HG03354 (cell line): ENCODE measurements around the gene FGD4.
"Not testable (repeated sequence)": the region's sequence is repeated elsewhere in the genome, so short reads cannot be mapped to it uniquely, and the experiment has no call there.

Experiments used
- ATAC-seq: cut with Tn5 transposase; IDR thresholded peaks from one replicate; pipeline ENCODE4 v1.9.1; 2021; ENCODE audit warnings: mild to moderate bottlenecking; ENCODE audit not compliant: unreplicated experiment, poor library complexity, severe bottlenecking

FGD4 gene

GRCh38 chr12:32483993-32484392, 84.6 kb downstream of the FGD4 start:
- no peak for ATAC-seq

GRCh38 chr12:32486158-32486557, 86.8 kb downstream of the FGD4 start:
- ATAC-seq, result no peak

DNA sequence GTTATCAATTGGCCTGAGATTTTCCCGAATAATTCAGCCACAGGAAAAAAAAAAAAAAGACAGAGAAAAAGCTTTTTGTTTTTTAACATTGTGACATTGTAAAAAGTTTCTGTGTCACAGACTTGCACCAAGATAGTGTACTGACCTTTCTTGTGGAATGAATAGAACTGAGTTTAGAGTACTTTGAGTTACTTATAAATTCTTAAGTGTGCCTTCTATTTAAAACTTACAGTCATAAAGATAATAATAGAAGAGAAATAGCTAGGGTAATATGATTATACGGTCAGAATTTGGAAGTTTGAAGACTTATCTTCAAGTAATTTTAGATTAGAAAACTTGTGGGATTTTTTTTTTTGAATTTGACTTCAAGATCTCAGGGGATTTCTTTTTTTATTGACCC, 88.8 kb downstream of the FGD4 start:
- no peak for ATAC-seq

GRCh38 chr12:32489070-32489469, 89.7 kb downstream of the FGD4 start:
- no peak for ATAC-seq

DNA sequence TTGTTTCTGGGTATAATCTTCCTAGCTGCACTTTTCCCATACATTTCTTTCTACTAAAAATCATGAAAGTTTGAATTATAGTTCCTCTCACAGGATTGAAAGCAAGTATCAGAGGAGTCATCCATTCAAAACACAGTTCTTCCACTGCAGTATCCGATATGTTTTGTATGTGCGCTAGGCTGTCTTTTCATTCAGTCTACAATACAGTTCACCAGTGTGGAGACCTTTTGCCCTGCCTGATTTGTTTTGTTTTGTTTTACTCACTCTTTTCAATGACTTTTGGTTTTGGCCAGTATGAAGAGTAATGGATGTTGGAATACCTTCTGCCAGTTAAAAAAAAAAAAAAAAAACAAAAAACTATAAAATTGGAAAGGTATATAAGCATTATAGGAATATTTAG, 91.4 kb downstream of the FGD4 start:
- no peak for ATAC-seq

- ATAC-seq, result no peak
Observed at GRCh38 chr12:32493282-32493681, 93.9 kb downstream of the FGD4 start.

GRCh38 chr12:32494656-32495055, 95.3 kb downstream of the FGD4 start:
- no peak for ATAC-seq

GRCh38 chr12:32496946-32497345, 97.6 kb downstream of the FGD4 start:
- no peak for ATAC-seq

GRCh38 chr12:32497864-32498263, 98.5 kb downstream of the FGD4 start:
- ATAC-seq, result no peak

GRCh38 chr12:32499048-32499447, 99.7 kb downstream of the FGD4 start:
- ATAC-seq, result no peak

DNA sequence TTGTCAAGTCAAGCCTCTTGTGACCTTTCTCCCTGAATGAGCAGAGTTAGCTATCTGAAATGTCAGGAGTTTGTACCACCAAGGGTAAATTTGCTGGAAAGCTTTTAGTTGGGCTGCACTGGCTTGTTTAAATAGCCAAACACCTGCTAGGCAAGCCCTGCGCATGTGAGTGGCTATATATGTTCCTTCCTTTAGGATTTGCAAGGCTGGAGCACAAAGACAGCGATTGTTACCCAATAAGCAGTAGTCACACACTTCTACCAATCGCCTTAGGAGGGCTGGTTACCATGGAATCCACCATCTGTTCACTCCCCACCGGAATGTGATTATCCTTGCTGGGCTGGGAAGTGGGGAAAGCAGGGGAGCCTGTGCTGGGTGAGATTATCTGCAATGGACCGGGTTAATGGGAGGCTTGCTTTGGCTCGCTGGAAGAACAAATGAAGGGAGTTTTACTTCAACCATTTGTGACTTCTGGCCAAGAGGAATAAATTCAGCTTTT, 102.5 kb downstream of the FGD4 start:
- ATAC-seq, result no peak

DNA sequence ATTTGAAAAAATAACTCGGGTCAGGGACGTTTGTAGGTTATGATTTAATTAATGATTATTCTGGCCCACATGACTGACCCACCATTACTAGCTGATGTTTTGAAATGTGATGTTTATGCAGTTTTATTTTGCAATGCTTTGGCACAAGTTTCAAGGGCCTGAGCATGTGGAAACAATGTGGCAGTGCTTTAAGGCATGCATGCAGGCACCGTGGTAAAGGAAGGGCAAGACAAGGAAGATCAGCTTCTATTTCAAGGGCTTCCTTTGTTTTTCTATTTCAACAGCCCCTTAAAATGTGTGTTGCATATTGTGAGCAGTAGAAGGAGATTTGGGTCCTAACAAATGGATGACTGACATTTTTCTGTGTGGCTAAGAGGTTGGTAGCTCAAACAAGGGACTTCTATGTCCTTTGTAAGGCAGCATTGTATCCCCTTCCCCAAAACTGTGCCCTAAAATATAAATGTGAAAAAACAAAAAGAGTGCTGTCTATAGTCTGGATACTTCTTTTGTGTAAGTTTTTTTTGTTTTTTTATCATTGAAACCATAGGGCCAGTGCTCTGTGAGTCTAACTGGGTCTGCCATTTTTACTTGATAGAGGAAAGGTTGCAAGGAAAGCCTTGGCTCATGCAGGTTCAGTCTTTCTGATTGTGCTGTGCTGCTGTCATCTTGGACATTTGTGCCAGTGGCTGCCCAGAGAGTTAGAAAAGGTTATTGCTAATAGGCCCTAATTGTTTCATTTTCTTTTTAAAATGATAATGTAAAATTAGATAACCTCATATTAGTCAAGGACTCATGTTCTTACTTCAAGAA, 103.5 kb downstream of the FGD4 start:
- ATAC-seq, result no peak

- no peak for ATAC-seq
Observed at GRCh38 chr12:32503730-32504129, 104.4 kb downstream of the FGD4 start.

DNA sequence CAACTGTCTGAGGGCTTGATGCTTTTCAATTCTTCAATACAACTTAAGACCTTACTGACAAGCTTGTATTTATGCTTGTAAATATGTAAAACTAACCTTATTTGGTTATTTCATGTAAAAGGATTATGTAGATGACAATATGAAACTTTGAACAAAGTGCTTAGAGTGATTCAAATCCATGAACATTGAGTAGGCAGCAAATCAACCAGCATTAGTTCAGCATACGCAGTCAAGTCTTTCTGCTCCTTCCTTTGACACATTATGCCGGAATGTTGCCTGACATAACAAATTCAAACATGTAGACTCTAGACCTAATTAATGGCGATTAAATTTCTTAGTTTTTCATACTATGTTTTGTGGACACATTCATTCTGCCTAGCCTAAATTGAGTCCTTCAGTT, 105.2 kb downstream of the FGD4 start:
- no peak for ATAC-seq

DNA sequence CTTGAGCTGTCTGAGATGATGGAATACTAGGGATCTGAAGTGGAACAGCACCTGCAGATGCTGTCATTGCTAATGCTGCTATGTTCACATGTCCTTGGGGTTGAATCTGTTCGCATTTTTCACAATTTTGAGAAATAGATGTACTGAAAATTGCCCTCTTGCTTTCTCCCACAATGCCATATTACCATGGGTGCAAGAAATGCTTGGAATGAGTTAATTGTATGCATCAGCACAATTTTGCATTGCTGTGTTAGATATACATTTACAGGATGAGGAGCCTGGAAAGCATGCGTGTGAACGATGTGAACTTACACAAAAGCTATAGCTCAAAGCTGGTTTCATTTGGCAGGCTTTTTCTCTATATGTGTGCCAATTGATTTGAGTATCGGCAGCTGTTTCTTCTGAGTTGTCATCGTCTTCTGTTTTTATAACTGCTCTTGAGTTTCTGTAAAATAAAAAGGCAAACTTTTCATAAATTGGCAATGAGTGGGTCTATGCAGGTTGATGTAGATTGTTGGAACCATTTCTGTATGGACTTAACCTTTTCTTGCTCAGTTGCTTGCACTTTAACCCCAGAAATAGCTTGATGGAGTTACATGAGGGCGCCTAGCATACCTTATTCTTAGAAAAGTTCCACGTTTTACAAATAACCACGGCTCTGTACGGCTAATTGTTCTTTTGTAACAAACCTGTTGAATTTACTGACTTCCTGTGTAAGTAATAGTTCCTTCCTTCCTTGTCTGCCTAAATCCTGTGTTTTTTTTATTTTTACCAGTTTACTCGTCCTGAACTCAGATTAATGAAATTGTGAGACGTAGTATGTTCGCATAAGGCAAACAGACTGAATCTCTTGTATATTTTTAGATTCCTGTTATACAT, 105.9 kb downstream of the FGD4 start:
- ATAC-seq, result no peak

- not testable (repeated sequence) for ATAC-seq
Observed at GRCh38 chr12:32507096-32507941, 108.0 kb downstream of the FGD4 start.

DNA sequence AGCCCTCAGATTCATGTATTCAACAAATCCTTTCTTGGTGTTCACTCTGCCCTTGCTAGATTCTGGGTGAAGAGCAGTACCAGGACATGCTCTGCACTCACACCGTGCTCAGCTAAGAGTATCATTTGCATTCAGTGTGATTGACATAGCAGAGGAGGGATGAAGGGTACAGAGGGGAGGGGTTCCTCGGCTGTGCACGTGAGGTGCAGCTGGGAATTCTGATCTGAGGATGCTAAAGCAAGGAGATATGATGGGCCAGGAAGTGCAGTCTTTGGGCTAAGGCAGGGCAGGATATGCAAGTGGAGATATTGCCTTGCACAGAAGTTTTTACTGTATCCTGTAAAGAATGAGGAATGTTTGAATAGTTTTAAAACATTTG, 108.6 kb downstream of the FGD4 start:
- ATAC-seq, result no peak

DNA sequence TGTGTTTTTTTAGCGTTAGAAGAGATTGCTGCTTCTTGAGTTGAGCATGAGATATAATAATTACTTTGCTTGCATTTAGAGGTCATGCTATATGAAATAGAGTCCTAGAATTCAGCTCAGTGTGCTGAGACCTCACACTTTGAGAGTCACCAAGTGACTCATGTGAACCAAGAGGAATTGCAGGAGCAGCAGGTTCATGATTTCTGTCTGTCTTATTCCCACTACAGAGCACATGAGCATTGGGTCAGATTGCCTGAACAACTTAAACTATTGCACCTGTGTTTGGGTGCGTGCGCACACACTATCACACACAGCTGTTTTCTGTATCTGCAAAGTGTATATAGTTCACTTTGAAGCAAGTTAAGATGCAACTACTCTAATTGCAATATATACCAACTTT, 109.3 kb downstream of the FGD4 start:
- ATAC-seq, result no peak

- ATAC-seq, result no peak
Observed at GRCh38 chr12:32509328-32510091, 110.2 kb downstream of the FGD4 start.
